ENCODE data around the gene GAB4. TPM values are rescaled to one million over a fixed set of nuclear protein-coding genes. Genes with fewer than 3 reads are reported as not detected.

The GAB4 gene
- polyA plus RNA-seq, 4 donors, result not detected

DNA sequence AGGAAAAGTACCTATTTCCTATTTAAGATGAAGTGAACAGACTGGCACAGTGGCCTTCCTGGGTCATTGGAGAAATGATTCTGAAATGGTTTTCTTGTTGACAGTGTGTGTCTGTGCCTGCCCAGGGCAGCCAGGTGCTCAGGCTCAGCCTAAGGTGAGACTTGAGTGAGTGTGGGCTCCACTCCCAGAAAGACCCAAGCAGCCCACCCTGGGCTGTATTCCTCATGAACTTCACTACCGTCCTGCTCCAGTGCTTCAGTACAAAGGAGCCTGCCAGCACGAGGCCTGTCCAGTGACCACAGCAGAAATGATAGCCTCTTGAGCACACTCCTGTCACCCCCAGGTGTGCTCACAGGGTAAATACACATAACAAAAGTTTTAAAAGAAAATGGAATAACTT is 49.5 kb downstream of the GAB4 start:
- H3K27me3 ChIP-seq (ENCODE audit: control insufficient read depth in 3 of 3, insufficient read depth in 3 of 3, low read length in 3 of 3), result no peaks in the 10 kb centered on the region
- H3K9me3 ChIP-seq (ENCODE audit: control insufficient read depth in 2 of 2, insufficient read depth in 1 of 2, low read depth in 1 of 2, low read length in 1 of 2), result no peaks in the 10 kb centered on the region
- no peaks in the 10 kb centered on the region for H3K4me1 ChIP-seq (ENCODE audit: control insufficient read depth in 3 of 3, insufficient read depth in 2 of 3, low read depth in 1 of 3, low read length in 2 of 3)
- H3K4me3 ChIP-seq (ENCODE audit: low read depth in 1 of 3, low read length in 3 of 3), result no peak overlapping the region
- FAIRE-seq (no peak), DNase-seq (no peak)
- H3K27ac ChIP-seq (ENCODE audit: low read depth in 1 of 3, low read length in 2 of 3), result no peak overlapping the region
- WGBS, 3 donors, result 60 to 86% (median 84%) methylated on average over 2 of the region's 2 CpGs
- no peaks in the 10 kb centered on the region for H3K36me3 ChIP-seq (ENCODE audit: control insufficient read depth in 3 of 3, insufficient read depth in 2 of 3, low read depth in 1 of 3, low read length in 3 of 3)

DNA sequence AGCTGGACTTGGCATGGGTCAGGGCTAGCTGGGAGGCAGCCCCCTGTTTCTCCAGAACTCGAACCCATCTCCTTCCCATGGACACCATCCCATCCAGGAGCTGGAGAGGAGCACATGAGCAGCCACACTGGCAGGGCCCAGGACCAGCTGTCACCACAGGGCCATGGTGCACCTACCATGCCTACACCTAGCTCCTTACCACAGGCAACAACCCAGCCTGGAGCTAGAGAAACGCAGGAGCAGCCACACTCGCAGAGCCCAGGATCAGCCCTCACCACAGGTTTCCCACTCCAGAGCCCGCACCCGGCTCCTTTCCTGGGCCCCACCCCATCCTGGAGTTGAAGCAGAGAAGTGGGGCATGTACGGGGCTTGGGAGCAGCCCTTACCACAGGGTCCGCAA is 50.2 kb downstream of the GAB4 start:
- no peak for FAIRE-seq
- no peak for DNase-seq

DNA sequence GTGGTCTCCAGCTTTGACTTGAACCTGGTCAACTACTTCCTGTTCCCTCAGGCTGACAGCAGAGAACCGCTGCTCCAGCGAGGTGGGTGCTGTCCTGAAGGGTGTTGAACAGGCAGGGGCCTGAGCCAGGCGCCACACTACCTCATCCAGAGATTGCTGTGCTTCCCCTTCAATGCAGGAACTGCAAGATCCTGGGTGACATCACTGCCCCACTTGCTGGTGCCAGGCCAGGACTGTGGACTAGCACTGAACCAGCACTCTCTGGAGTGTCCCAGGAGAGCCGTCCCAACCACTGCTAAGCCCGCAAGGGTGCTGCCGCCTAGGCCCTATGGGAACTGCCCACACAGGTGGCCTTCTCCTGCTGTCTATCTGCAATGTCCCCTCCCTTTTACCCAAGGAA is 51.7 kb downstream of the GAB4 start:
- FAIRE-seq, result no peak
- Histone ChIP-seq H3K27ac (ENCODE audit: low read depth in 1 of 3, low read length in 2 of 3) (no peak overlapping the region), H3K9me3 (ENCODE audit: control insufficient read depth in 2 of 2, insufficient read depth in 1 of 2, low read depth in 1 of 2, low read length in 1 of 2) (no peaks in the 10 kb centered on the region), H3K4me1 (ENCODE audit: control insufficient read depth in 3 of 3, insufficient read depth in 2 of 3, low read depth in 1 of 3, low read length in 2 of 3) (no peaks in the 10 kb centered on the region), H3K36me3 (ENCODE audit: control insufficient read depth in 3 of 3, insufficient read depth in 2 of 3, low read depth in 1 of 3, low read length in 3 of 3) (no peaks in the 10 kb centered on the region), H3K4me3 (ENCODE audit: low read depth in 1 of 3, low read length in 3 of 3) (no peak overlapping the region), H3K27me3 (ENCODE audit: control insufficient read depth in 3 of 3, insufficient read depth in 3 of 3, low read length in 3 of 3) (no peaks in the 10 kb centered on the region)
- DNase-seq, result no peak
- WGBS, 3 donors, result 70 to 81% (median 70%) methylated on average over 6 of the region's 6 CpGs

More for the DNA sequence above, 50.2 kb downstream of the GAB4 start:
- Histone ChIP-seq H3K4me3 (ENCODE audit: low read depth in 1 of 3, low read length in 3 of 3) (no peak overlapping the region), H3K27ac (ENCODE audit: low read depth in 1 of 3, low read length in 2 of 3) (no peak overlapping the region), H3K27me3 (ENCODE audit: control insufficient read depth in 3 of 3, insufficient read depth in 3 of 3, low read length in 3 of 3) (no peaks in the 10 kb centered on the region), H3K9me3 (ENCODE audit: control insufficient read depth in 2 of 2, insufficient read depth in 1 of 2, low read depth in 1 of 2, low read length in 1 of 2) (no peaks in the 10 kb centered on the region), H3K4me1 (ENCODE audit: control insufficient read depth in 3 of 3, insufficient read depth in 2 of 3, low read depth in 1 of 3, low read length in 2 of 3) (no peaks in the 10 kb centered on the region), H3K36me3 (ENCODE audit: control insufficient read depth in 3 of 3, insufficient read depth in 2 of 3, low read depth in 1 of 3, low read length in 3 of 3) (no peaks in the 10 kb centered on the region)
- 73 to 81% (median 76%) methylated on average over 7 of the region's 7 CpGs for WGBS, 3 donors

DNA sequence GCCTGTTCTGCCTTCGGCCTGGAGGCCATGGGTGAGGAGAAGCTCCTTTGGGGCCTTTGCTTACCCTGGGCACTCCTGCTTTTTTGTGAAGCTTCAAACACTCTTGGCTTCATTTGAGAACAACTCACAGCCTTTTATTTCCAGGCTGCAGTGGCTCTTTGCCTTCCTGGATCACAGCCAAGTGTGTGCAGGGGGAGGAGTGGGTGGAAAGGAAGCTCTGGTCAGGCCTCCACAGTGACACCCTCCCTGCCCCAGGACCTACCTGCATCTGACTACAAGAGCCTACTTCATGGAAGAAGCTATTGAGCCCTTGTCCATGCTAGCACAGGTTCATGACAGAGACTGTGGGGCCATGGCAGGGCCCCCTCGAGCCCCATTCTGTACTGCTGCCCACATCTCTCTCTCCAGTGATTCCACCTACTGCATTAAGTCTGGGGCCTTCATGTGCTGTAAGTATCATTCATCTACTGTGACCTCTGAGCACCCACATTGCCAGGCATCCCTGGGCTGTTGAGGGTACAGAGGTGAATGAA is 52.3 kb downstream of the GAB4 start:
- no peaks in the 10 kb centered on the region for H3K4me1 ChIP-seq (ENCODE audit: control insufficient read depth in 3 of 3, insufficient read depth in 2 of 3, low read depth in 1 of 3, low read length in 2 of 3)

DNA sequence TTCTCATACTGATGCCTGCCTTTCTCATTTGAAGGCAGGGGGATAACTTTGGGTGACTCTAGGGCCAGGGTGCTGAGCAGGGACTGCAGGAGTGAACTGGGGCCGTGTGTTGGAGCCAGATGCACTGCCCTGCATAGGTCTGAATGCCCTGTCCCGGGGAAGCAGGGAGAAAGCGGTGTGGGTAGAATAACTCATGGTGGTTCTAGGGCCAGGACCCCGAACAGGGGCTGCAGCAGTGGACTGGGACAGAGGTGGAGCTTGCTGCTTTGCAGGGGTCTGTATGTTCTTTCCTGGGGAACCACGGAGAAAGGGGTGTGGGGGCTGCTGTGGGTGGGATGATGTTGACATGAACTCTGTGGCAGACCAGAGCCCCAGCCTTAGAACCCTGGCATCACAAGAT is 52.9 kb downstream of the GAB4 start:
- FAIRE-seq, result no peak

More for the DNA sequence above, 52.3 kb downstream of the GAB4 start:
- no peak for FAIRE-seq
- Histone ChIP-seq H3K4me3 (ENCODE audit: low read depth in 1 of 3, low read length in 3 of 3) (no peak overlapping the region), H3K27ac (ENCODE audit: low read depth in 1 of 3, low read length in 2 of 3) (no peak overlapping the region), H3K9me3 (ENCODE audit: control insufficient read depth in 2 of 2, insufficient read depth in 1 of 2, low read depth in 1 of 2, low read length in 1 of 2) (no peaks in the 10 kb centered on the region), H3K27me3 (ENCODE audit: control insufficient read depth in 3 of 3, insufficient read depth in 3 of 3, low read length in 3 of 3) (no peaks in the 10 kb centered on the region), H3K36me3 (ENCODE audit: control insufficient read depth in 3 of 3, insufficient read depth in 2 of 3, low read depth in 1 of 3, low read length in 3 of 3) (no peaks in the 10 kb centered on the region)
- 33 to 43% (median 38%) methylated on average over 2 of the region's 2 CpGs for WGBS, 3 donors
- DNase-seq, result no peak

DNA sequence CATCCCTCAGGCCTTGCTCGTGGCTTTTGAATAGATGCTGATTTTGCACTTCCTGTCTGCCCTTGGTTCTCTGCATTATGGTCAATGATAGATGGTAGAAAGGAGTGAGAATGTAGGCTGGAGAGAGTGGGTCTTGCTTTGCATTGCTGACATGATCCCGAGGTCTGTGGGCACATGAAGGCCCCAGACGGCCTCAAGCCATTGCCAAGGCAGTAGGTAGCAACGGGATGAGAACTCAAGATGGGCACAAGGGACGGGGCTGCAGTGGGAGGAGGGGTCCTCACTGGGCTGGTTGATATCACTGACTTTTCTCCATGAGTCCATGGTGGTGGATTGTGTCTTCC is 54.0 kb downstream of the GAB4 start:
- no peaks in the 10 kb centered on the region for H3K36me3 ChIP-seq (ENCODE audit: control insufficient read depth in 3 of 3, insufficient read depth in 2 of 3, low read depth in 1 of 3, low read length in 3 of 3)
- H3K27me3 ChIP-seq (ENCODE audit: control insufficient read depth in 3 of 3, insufficient read depth in 3 of 3, low read length in 3 of 3), result no peaks in the 10 kb centered on the region
- H3K4me3 ChIP-seq (ENCODE audit: low read depth in 1 of 3, low read length in 3 of 3), result no peak overlapping the region
- FAIRE-seq (no peak), DNase-seq (no peak)
- H3K9me3 ChIP-seq (ENCODE audit: control insufficient read depth in 2 of 2, insufficient read depth in 1 of 2, low read depth in 1 of 2, low read length in 1 of 2), result no peaks in the 10 kb centered on the region
- H3K4me1 ChIP-seq (ENCODE audit: control insufficient read depth in 3 of 3, insufficient read depth in 2 of 3, low read depth in 1 of 3, low read length in 2 of 3), result no peaks in the 10 kb centered on the region
- WGBS, 3 donors, result 51 to 74% (median 67%) methylated on average over 5 of the region's 5 CpGs
- H3K27ac ChIP-seq (ENCODE audit: low read depth in 1 of 3, low read length in 2 of 3), result no peak overlapping the region

More for the DNA sequence above, 52.9 kb downstream of the GAB4 start:
- Histone ChIP-seq H3K27ac (ENCODE audit: low read depth in 1 of 3, low read length in 2 of 3) (no peak overlapping the region), H3K4me1 (ENCODE audit: control insufficient read depth in 3 of 3, insufficient read depth in 2 of 3, low read depth in 1 of 3, low read length in 2 of 3) (no peaks in the 10 kb centered on the region), H3K36me3 (ENCODE audit: control insufficient read depth in 3 of 3, insufficient read depth in 2 of 3, low read depth in 1 of 3, low read length in 3 of 3) (no peaks in the 10 kb centered on the region), H3K27me3 (ENCODE audit: control insufficient read depth in 3 of 3, insufficient read depth in 3 of 3, low read length in 3 of 3) (no peaks in the 10 kb centered on the region), H3K4me3 (ENCODE audit: low read depth in 1 of 3, low read length in 3 of 3) (no peak overlapping the region), H3K9me3 (ENCODE audit: control insufficient read depth in 2 of 2, insufficient read depth in 1 of 2, low read depth in 1 of 2, low read length in 1 of 2) (no peaks in the 10 kb centered on the region)
- no peak for DNase-seq
- WGBS, 3 donors, result 60 to 77% (median 61%) methylated on average over 5 of the region's 5 CpGs

DNA sequence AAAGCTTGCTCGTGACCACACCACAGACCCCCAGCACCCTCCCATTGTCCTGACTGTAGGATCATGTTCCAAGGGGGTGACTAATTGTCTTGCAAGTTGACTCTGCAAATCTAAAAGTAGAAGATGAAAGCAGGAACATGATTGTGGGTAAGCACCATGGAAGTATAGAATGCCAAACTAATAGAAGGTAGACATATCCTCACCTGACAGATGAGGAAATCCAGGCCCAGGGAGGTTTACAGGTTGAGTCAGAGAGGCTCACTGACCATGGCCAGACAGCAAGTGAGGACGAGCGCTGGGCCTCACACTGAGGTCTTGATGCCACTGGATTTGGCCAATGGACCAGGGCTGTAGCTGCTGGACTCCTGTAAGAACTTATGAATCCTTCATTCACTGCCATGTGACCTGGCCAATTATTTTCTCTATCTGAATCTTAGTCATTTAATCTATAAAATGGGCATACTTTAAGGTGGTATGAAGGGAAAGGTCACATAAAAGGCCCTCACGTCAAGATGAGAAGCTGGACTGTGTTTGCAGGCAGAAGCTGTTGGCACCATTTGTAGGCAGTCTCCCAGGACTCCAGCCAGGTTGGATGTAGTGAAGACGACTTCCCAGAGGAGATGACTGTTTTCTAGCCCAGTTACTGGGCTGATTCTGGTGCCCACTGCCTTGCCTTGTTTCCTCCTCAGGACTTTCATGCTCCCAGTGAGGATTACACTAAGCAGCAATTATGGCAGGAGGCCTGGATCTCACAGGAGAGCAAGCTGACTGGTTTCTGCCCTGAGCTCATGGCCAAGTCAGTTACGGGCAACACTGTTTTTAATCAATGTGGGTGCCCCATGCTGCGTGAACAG is 54.6 kb downstream of the GAB4 start:
- Histone ChIP-seq H3K27me3 (ENCODE audit: control insufficient read depth in 3 of 3, insufficient read depth in 3 of 3, low read length in 3 of 3) (no peaks in the 10 kb centered on the region), H3K27ac (ENCODE audit: low read depth in 1 of 3, low read length in 2 of 3) (no peak overlapping the region), H3K4me1 (ENCODE audit: control insufficient read depth in 3 of 3, insufficient read depth in 2 of 3, low read depth in 1 of 3, low read length in 2 of 3) (no peaks in the 10 kb centered on the region), H3K36me3 (ENCODE audit: control insufficient read depth in 3 of 3, insufficient read depth in 2 of 3, low read depth in 1 of 3, low read length in 3 of 3) (no peaks in the 10 kb centered on the region), H3K4me3 (ENCODE audit: low read depth in 1 of 3, low read length in 3 of 3) (no peak overlapping the region), H3K9me3 (ENCODE audit: control insufficient read depth in 2 of 2, insufficient read depth in 1 of 2, low read depth in 1 of 2, low read length in 1 of 2) (no peaks in the 10 kb centered on the region)
- FAIRE-seq, result no peak
- 68 to 73% (median 72%) methylated on average over 7 of the region's 7 CpGs for WGBS, 3 donors
- DNase-seq, result no peak

DNA sequence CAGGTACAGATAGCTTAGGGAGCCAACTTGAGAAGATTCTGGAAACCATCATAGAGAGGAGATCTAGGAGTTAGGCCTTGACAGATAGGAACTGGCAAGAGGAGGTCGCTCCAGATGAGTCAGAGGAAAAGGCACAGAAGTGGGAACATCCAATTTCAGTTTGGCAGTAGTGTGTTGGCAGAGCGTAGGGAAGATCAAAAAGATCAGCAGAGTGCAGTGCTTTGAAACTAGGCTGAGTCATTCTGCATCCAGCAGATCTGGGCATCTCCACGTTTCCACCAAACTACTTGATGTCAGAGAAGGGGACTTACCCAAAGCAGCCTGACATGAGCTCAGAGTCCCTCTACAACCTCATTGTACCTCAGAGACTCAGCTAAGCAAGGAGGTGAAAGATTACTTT is 58.5 kb downstream of the GAB4 start:
- DNase-seq (no peak), FAIRE-seq (no peak)
- H3K4me1 ChIP-seq (ENCODE audit: control insufficient read depth in 3 of 3, insufficient read depth in 2 of 3, low read depth in 1 of 3, low read length in 2 of 3), result no peaks in the 10 kb centered on the region
- no peak overlapping the region for H3K27ac ChIP-seq (ENCODE audit: low read depth in 1 of 3, low read length in 2 of 3)
- H3K36me3 ChIP-seq (ENCODE audit: control insufficient read depth in 3 of 3, insufficient read depth in 2 of 3, low read depth in 1 of 3, low read length in 3 of 3), result no peaks in the 10 kb centered on the region
- H3K4me3 ChIP-seq (ENCODE audit: low read depth in 1 of 3, low read length in 3 of 3), result no peak overlapping the region
- no peaks in the 10 kb centered on the region for H3K9me3 ChIP-seq (ENCODE audit: control insufficient read depth in 2 of 2, insufficient read depth in 1 of 2, low read depth in 1 of 2, low read length in 1 of 2)
- H3K27me3 ChIP-seq (ENCODE audit: control insufficient read depth in 3 of 3, insufficient read depth in 3 of 3, low read length in 3 of 3), result no peaks in the 10 kb centered on the region
- 28 to 42% (median 39%) methylated on average over 3 of the region's 3 CpGs for WGBS, 3 donors

DNA sequence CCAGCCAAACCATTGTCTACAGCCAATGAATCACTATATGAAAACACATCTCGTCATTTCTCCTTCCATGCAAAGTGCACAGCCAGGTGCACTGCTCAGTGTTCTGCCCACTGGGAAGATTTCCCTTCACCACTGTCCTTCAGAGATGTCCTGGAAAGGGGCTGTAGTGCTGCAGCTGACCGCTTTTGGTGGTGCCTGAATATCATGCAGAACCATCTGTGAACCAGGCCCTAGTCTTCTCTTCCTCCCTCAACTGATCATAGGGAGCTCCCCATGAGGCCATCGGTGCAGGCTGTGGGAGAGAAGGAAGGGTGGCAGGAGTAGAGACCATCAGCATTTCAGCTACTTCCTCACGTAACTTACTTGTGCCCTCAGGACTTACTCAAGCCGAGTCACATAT is 70.2 kb downstream of the GAB4 start:
- DNase-seq (no peak), FAIRE-seq (no peak)
- no peaks in the 10 kb centered on the region for H3K4me1 ChIP-seq (ENCODE audit: control insufficient read depth in 3 of 3, insufficient read depth in 2 of 3, low read depth in 1 of 3, low read length in 2 of 3)
- H3K4me3 ChIP-seq (ENCODE audit: low read depth in 1 of 3, low read length in 3 of 3), result no peak overlapping the region
- H3K9me3 ChIP-seq (ENCODE audit: control insufficient read depth in 2 of 2, insufficient read depth in 1 of 2, low read depth in 1 of 2, low read length in 1 of 2), result no peaks in the 10 kb centered on the region
- H3K36me3 ChIP-seq (ENCODE audit: control insufficient read depth in 3 of 3, insufficient read depth in 2 of 3, low read depth in 1 of 3, low read length in 3 of 3), result no peaks in the 10 kb centered on the region
- 63 to 80% (median 74%) methylated on average over 5 of the region's 5 CpGs for WGBS, 3 donors
- peaks cover 0 to 5% (median 0%) of the 10 kb centered on the region in 3 donors for H3K27me3 ChIP-seq (ENCODE audit: control insufficient read depth in 3 of 3, insufficient read depth in 3 of 3, low read length in 3 of 3)
- no peak overlapping the region for H3K27ac ChIP-seq (ENCODE audit: low read depth in 1 of 3, low read length in 2 of 3)

Measured in small intestine (tissue), 7 donors.